Fibroblast of skin of left biceps (primary cell): ENCODE results near the gene RSL24D1.
A peak's percentile ranks its signal among the peaks of the same experiment; 100 is the strongest.

Experiments
- DNase-seq, 2 experiments: peaks; one replicate each; pipeline ENCODE4 v3.0.0-alpha.2; 2013; ENCODE audit warnings: low read depth in 2 of 2

The RSL24D1 gene

GRCh38 chr15:55196458-55197361, at the start of gene RSL24D1:
Gene RSL24D1 (minus strand): TSS chr15:55196941. CDS start chr15:55196890, 51 bp downstream.
- peak; percentile 95 to 96 for DNase-seq

- DNase-seq: no peak
Measured at GRCh38 chr15:55245059-55245458, 48.3 kb upstream of the RSL24D1 start.

GRCh38 chr15:55241891-55242290, 45.1 kb upstream of the RSL24D1 start:
- peak; percentile 35 to 36 for DNase-seq

- DNase-seq: no peak
Measured at GRCh38 chr15:55241186-55241585, 44.4 kb upstream of the RSL24D1 start.

GRCh38 chr15:55240125-55240760, 43.5 kb upstream of the RSL24D1 start:
- no peak for DNase-seq

- DNase-seq: no peak
Measured at GRCh38 chr15:55239440-55240124, 42.8 kb upstream of the RSL24D1 start.

DNA sequence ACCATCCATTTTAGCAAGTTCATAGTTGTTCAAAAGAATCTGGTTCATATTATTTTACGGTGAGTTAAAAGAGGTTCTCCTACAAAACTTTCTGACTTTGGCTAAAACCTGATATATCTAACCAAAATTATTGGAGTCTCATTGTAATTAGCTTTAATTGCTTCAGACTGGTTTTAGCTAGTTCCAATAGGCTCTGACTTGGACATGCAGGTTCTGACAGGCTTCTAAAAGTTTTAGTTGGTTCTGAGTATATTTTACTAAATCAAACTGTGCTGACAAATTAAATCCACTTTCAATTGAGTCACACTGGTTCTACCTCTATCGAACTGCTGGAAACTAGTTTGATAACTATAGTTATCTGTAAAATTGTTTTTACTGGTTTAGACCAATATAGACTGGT, 42.1 kb upstream of the RSL24D1 start:
- DNase-seq: no peak

DNA sequence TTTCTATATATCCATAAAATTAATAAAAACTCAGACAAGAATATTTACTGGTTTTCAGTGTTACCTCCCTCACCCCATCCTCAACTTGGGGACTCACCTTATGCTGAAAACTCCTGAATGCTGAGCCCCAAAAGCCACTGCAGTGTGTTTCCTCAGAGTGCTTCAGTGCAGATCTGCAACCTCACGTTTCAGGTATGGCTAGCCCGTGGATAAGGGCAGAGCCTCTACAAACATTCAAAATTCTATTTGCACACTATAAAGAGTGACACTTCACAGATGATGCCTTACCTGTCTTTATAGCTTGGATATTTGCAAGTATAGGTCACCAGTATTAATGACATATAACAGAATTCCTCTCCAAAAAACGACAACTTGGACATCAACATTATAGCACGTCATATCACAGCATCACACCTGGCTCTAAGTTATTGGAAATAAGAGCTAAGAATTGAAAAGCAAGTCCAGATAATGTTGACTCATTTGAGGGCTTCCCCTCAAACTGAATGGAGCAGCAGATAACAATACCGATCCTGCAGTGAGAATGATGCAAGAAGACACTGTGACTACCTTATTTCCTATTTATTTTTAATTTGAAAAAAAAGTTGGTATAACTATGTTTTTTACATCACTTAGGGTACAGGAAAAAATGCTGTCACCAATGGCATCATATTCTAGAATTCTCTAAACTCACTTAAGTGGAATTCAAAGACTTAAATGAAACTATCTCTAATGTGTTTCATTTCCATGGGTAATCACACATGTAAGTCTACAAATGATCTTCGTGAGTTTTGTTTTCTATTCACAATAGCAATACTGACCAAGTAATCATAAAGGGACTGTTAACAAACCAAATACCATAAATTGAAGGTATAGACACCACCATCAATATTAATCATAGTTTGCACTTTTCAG, 40.7 kb upstream of the RSL24D1 start:
- no peak for DNase-seq

DNA sequence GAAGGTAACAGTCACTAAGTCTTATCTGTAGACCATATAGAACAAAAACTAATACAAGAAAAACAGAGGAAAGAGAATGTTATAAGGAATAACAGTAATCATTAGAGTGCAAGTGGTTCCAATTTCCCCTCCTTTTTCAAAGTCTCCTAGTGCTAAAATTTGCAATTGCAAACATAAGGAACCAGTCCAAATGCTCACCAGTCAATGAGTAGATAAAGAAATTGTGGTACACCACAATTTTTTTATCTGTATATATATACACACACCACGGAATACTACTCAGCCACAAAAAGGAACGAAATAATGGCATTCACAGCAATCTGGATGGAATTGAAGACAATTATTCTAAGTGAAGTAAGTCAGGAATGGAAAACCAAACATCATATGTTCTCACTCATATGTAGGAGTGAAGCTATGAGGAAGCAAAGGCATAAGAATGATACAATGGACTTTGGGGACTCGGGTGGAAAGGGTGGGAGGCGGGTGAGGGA, 38.9 kb upstream of the RSL24D1 start:
- DNase-seq: no peak

- no peak for DNase-seq
Measured at GRCh38 chr15:55234800-55235104, 38.0 kb upstream of the RSL24D1 start.

GRCh38 chr15:55234104-55234799, 37.5 kb upstream of the RSL24D1 start:
- DNase-seq: no peak

- no peak for DNase-seq
Measured at GRCh38 chr15:55231455-55231854, 34.7 kb upstream of the RSL24D1 start.

GRCh38 chr15:55230953-55231352, 34.2 kb upstream of the RSL24D1 start:
- DNase-seq: no peak

DNA sequence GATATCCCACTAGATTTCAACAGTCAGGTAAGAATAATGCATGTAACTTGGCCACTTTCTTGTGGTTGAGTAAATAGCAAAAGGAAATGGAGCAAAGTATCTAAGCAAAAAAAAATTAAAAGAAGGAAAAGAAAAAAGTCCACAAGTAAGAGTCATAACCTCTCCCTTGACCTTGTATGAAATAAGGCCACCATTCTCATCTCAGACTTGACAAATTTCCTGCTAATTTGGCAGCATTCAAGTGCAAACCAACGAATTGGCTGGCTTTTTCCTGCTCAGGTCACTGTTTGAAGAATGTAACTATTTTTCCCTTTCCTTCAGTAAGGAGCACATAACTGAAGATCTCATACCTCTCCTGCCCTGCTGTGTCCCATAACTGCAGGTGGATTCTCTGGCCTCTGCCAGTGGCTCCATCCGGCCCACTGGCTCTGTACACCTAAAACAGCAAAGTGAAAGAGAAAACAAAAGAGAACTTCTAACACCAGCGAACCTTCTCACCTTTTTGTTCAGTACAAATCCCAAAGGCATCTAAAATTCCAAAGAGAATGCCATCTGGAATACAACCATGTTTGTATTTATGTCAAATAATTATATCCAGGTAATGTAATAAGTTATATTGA, 33.4 kb upstream of the RSL24D1 start:
- no peak for DNase-seq

- DNase-seq: no peak
Measured at GRCh38 chr15:55226127-55226526, 29.4 kb upstream of the RSL24D1 start.

- no peak for DNase-seq
Measured at GRCh38 chr15:55224892-55225291, 28.2 kb upstream of the RSL24D1 start.

DNA sequence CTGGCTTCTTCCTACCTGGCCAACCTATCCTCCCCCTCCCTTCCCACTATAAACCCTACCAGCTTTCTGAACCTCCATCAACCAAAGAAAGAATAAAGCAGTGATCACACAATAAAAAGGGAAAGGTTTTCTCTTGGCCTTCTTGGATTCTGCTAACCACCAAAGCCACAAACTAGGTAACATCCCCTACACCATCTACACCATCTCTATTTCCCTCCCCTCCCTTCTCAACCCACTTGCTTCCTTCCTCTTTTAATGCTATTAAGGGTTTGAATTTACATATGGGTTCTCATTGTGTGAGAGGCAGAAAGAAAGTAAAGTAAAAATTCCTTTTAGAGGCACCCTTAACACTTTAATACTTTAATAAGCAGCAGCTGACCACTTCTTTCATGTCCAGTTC, 25.8 kb upstream of the RSL24D1 start:
- DNase-seq: no peak

GRCh38 chr15:55221090-55222011, 24.6 kb upstream of the RSL24D1 start:
- DNase-seq: peak; percentile 89 to 90

DNA sequence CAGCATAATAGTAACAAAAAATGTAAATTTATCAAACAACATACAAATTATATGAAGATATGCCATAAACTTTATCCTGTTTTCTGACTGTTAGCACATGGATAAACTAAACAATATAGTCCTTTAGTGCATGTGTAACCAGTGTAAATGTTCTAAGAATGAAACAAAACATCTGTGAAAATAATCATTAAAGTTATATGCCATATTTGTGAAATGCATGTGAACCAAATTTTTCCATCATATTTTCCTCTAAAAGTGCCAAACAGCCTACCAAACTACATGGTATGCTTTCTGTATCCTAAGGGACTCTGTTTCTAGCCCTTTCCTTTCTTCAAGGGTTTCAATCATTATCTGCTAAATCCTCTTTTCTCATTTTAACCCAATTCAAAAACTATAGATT, 23.9 kb upstream of the RSL24D1 start:
- DNase-seq: no peak
